Right lobe of liver (tissue), 6 donors: ENCODE results near the gene CDK8. TPM values are rescaled to one million over a fixed set of nuclear protein-coding genes. Genes with fewer than 3 reads are reported as not detected.

Experiments used
- ATAC-seq, 4 donors: fragments of 200-7000 bp; cut with Tn5 transposase; one replicate each; pipeline ENCODE4 v1.9.1; 2020; ENCODE audit warnings: mild to moderate bottlenecking in 4 of 4, moderate library complexity in 4 of 4
- DNase-seq, 3 donors: peaks; one replicate each; pipeline ENCODE4 v3.0.0-alpha.2; 2020
- H3K27ac ChIP-seq, 3 donors: fragments of 200-600 bp; one replicate each; pipeline ENCODE4 v1.8.0; 2022
- H3K27me3 ChIP-seq, 2 donors: fragments of 200-600 bp; one replicate each; pipeline ENCODE4 v1.8.0; 2022
- H3K36me3 ChIP-seq, 4 donors: fragments of 200-600 bp; sonication (generic) in 1 of 4; one replicate each; pipeline versions ENCODE4 v1.5.1 to v1.8.0; 2017 to 2022; ENCODE audit warnings: control low read depth in 1 of 4
- H3K4me1 ChIP-seq, 4 donors: fragments of 200-600 bp; sonication (generic) in 1 of 4; one replicate each; pipeline versions ENCODE4 v1.5.1 to v1.8.0; 2017 to 2022; ENCODE audit warnings: control low read depth in 1 of 4
- H3K4me3 ChIP-seq, 3 donors: fragments of 200-600 bp; one replicate each; pipeline ENCODE4 v1.8.0; 2022
- H3K9me3 ChIP-seq, 4 donors: fragments of 200-600 bp; sonication (generic) in 1 of 4; one replicate each; pipeline versions ENCODE4 v1.5.1 to v1.8.0; 2017 to 2022; ENCODE audit warnings: control low read depth in 1 of 4
- POLR2A ChIP-seq: fragments of 450-650 bp; IDR thresholded peaks from one replicate; pipeline ENCODE4 v1.6.1; 2017; ENCODE audit warnings: antibody characterized with exemption, mild to moderate bottlenecking
- WGBS: methylation state at CpG from one replicate; pipeline ENCODE4 v1.1.6; 2018; ENCODE audit warnings: low coverage, low lambda C conversion rate; ENCODE audit not compliant: insufficient coverage; ENCODE audit errors: missing lambda C conversion rate; 5-methylcytosine and 5-hydroxymethylcytosine counted together
- intact Hi-C, 2 donors: fragments of 100-400 bp; cut with DNase I; formaldehyde crosslinking; loops; one replicate each; pipeline versions ENCODE4 v1.11.2 to v1.14.1; 2022
- total RNA-seq, 6 experiments: library from RNA; depleted of rRNA in 2 of 6; stranded (reverse); fragments of >200 nt in 2 of 6; fragmentation: NEBNext Ultra II Directional in 3 of 6; extraction: Animal tissue kit (Norgen Biotek cat#: 25700) in 3 of 6; gene quantifications; one replicate each; pipeline versions ENCODE4 v1.1.0 to v1.2.4, GENCODE V29; 2016 to 2023
- TF ChIP-seq, protein P1 (sequence below), 4 donors: fragments of 200-600 bp in 3 of 4; fragments of 450-650 bp in 1 of 4; IDR thresholded peaks; one replicate each; pipeline versions ENCODE4 v1.5.1 to v1.8.0; 2016 to 2022; ENCODE audit warnings: antibody characterized with exemption in 4 of 4, mild to moderate bottlenecking in 2 of 4
- donor health status: DM: no; HTN: yes; CAD: no.
- donor health status: DM: no; HTN: no; CAD: no.
- donor health status: DM: no; HTN: no; CAD: no.
- donor health status: DM: no; HTN: yes; CAD: no.
- donor health status: DM: no; HTN: yes; CAD: no.

The CDK8 gene
- total RNA-seq, 6 experiments from 2014 or later, result 6.2 to 10.5 (median 7.7) TPM

DNA sequence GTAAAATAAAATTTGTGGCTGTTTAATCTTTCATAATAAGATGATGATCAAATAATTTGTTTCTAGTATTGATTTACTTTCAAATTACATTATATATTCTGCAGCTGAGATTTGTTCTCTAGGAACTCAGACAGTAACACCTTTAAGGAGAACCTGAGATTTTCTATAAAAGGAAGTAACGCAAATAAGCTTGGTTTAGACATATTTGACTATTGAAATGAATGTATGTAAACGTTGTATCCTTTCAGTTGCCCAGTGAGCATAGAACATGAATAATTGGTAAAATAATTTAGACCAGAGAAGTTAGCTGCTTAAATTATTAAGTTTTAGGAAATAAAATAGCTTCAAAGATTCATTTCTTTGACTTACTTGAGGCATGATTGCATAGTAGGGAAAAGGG, 3.1 kb downstream of the CDK8 start:
- H3K4me1 ChIP-seq, result peaks cover 0 to 20% (median 6%) of the 10 kb centered on the region in 4 donors
- H3K27ac ChIP-seq, result no peak overlapping the region
- no peaks in the 10 kb centered on the region for H3K9me3 ChIP-seq
- no peak for TF ChIP-seq POLR2A
- TF ChIP-seq, protein P1, sequence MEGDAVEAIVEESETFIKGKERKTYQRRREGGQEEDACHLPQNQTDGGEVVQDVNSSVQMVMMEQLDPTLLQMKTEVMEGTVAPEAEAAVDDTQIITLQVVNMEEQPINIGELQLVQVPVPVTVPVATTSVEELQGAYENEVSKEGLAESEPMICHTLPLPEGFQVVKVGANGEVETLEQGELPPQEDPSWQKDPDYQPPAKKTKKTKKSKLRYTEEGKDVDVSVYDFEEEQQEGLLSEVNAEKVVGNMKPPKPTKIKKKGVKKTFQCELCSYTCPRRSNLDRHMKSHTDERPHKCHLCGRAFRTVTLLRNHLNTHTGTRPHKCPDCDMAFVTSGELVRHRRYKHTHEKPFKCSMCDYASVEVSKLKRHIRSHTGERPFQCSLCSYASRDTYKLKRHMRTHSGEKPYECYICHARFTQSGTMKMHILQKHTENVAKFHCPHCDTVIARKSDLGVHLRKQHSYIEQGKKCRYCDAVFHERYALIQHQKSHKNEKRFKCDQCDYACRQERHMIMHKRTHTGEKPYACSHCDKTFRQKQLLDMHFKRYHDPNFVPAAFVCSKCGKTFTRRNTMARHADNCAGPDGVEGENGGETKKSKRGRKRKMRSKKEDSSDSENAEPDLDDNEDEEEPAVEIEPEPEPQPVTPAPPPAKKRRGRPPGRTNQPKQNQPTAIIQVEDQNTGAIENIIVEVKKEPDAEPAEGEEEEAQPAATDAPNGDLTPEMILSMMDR (IDR thresholded peaks at IDR 0.05), result no peak
- H3K36me3 ChIP-seq, result no peaks in the 10 kb centered on the region
- DNase-seq, result no peak
- H3K27me3 ChIP-seq, result no peaks in the 10 kb centered on the region
- intact Hi-C loops, result no loop called here
- WGBS, result 57% methylated on average over 2 of the region's 2 CpGs
- no peak overlapping the region for H3K4me3 ChIP-seq
- no peak for ATAC-seq

DNA sequence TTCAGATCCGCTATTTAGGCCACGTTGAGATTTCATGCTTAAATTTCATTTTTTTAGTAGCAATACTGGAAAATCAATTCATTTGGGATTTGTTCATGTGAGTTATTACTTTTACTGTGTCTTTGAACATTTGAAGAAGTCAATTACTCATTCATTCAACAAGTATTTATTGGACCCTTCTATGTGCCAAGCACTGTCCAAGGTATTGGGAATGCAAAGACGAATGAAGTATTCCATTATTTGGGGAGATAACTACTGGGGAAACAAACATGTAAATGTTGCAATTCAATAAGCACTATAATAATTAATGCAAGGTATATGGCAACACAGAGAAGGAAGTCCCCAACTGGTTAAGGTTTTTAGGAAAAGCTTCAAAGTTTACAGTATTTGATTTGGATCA, 5.7 kb downstream of the CDK8 start:
- no peaks in the 10 kb centered on the region for H3K36me3 ChIP-seq
- H3K27me3 ChIP-seq, result no peaks in the 10 kb centered on the region
- intact Hi-C loops, result no loop called here
- peaks cover 0 to 20% (median 6%) of the 10 kb centered on the region in 4 donors for H3K4me1 ChIP-seq
- DNase-seq (no peak), ATAC-seq (no peak)
- H3K4me3 ChIP-seq, result no peak overlapping the region
- no peak overlapping the region for H3K27ac ChIP-seq
- H3K9me3 ChIP-seq, result no peaks in the 10 kb centered on the region
- TF ChIP-seq, protein P1 (IDR thresholded peaks at IDR 0.05), result no peak
- TF ChIP-seq POLR2A, result no peak
- 85% methylated on average over 3 of the region's 3 CpGs for WGBS

DNA sequence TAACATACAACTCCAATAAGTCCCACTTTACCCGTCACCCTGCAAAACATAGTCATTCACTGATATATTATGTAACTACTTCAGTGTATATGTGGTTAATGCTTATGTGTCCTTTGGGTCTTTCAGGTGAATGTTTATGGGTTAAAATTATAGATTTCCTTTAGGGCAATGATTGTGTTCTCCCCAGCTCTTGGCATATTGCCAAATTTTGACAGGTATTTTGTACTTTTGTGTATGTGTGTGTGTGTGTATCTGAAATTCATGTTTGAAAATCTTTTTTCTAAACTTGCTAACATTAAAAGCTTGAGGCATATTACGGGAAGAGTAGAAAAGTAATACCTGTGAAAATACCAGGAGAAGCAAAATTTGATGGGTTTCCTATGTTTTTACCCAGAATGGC, 8.2 kb downstream of the CDK8 start:
- no peak for TF ChIP-seq POLR2A
- TF ChIP-seq, protein P1 (IDR thresholded peaks at IDR 0.05), result no peak
- Histone ChIP-seq H3K4me3 (no peak overlapping the region), H3K27ac (no peak overlapping the region), H3K4me1 (no peaks in the 10 kb centered on the region), H3K9me3 (no peaks in the 10 kb centered on the region), H3K27me3 (no peaks in the 10 kb centered on the region), H3K36me3 (no peaks in the 10 kb centered on the region)
- ATAC-seq, result no peak
- no peak for DNase-seq
- 96% methylated on average over 2 of the region's 2 CpGs for WGBS
- intact Hi-C loops, result no loop called here

DNA sequence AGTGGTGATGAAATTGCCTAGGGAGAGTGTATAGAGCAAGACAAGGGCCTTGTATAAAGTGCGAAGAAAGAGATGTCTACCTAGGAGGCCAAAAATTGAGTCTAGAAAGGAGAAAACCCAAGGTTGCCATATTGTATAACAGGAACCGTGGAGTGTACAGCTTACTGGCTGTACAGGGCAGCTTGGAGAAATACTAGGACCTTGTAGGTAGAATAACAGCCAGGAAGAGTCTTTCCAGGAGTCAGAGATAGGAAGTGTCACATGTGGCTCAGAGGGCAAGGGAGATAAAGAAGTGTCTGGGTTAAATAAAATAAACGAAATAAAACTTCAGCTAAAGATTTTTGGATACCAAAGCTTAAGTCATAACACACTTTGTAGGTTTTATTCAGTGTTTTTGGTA, 12.4 kb downstream of the CDK8 start:
- Histone ChIP-seq H3K4me3 (no peak overlapping the region), H3K27ac (no peak overlapping the region), H3K4me1 (no peaks in the 10 kb centered on the region), H3K36me3 (no peaks in the 10 kb centered on the region), H3K27me3 (no peaks in the 10 kb centered on the region), H3K9me3 (no peaks in the 10 kb centered on the region)
- 65% methylated on average over 3 of the region's 3 CpGs for WGBS
- intact Hi-C loops, result no loop called here
- DNase-seq (no peak), ATAC-seq (no peak)
- TF ChIP-seq, protein P1 (IDR thresholded peaks at IDR 0.05), result no peak
- TF ChIP-seq POLR2A, result no peak

DNA sequence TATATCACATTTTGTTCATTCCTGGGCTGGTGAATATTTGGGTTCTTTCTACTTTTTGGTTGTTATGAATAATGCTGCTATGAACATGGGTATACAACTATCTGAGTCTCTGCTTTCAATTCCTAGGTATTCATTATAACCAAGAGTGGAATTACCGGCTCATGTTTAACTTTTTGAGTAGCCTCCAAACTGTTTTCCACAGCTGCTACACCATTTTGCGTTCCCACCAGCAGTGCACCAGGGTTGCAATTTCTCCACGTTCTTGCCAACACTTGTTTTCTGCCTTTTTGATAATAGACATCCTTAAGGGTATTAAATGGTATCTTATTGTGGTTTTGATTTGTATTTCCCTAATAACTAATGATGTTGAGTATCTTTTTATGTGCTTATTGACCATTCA, 16.8 kb downstream of the CDK8 start:
- Histone ChIP-seq H3K27me3 (no peaks in the 10 kb centered on the region), H3K27ac (no peak overlapping the region), H3K4me3 (no peak overlapping the region), H3K4me1 (no peaks in the 10 kb centered on the region), H3K9me3 (no peaks in the 10 kb centered on the region), H3K36me3 (no peaks in the 10 kb centered on the region)
- WGBS, result 84% methylated on average over 3 of the region's 3 CpGs
- TF ChIP-seq POLR2A, result no peak
- TF ChIP-seq, protein P1 (IDR thresholded peaks at IDR 0.05), result no peak
- intact Hi-C loops, result no loop called here
- no peak for DNase-seq
- ATAC-seq, result no peak
